HEK293 (cell line): ENCODE measurements around the gene SMC3.
A peak's percentile ranks its signal among the peaks of the same experiment; 100 is the strongest.

ENCODE experiments used
- CTCF ChIA-PET: fragments of 350-600 bp; formaldehyde crosslinking; extraction: SDS; loops from one replicate; lab custom pipeline; 2021; ENCODE audit warnings: antibody characterized with exemption; lab: Yijun Ruan, JAX
- POLR2A ChIA-PET: fragments of 300-600 bp; formaldehyde crosslinking; extraction: SDS; loops from one replicate; lab custom pipeline; 2020; ENCODE audit warnings: antibody characterized with exemption, inconsistent platforms; lab: Yijun Ruan, JAX
- H3K27ac ChIP-seq: fragments of 200-500 bp; sonication (Bioruptor generic); 2 replicates; pipeline ENCODE4 v1.5.1; 2014; ENCODE audit warnings: low read depth, low read length, control low read depth, inconsistent platforms; ENCODE audit errors: extremely low read depth
- H3K36me3 ChIP-seq, 2 experiments: fragments of 200-500 bp in 1 of 2; sonication (Bioruptor generic) in 1 of 2; 1 replicate in 1 of 2; 2 replicates in 1 of 2; pipeline ENCODE4 v1.5.1; 2014 to 2017; ENCODE audit warnings: inconsistent platforms in 2 of 2, low read length in 2 of 2; ENCODE audit not compliant: control insufficient read depth in 2 of 2, insufficient read depth in 1 of 2
- H3K4me1 ChIP-seq: fragments of 200-500 bp; sonication (Bioruptor generic); 2 replicates; pipeline ENCODE4 v1.5.1; 2014; ENCODE audit warnings: mild to moderate bottlenecking, low read length, inconsistent platforms; ENCODE audit not compliant: control insufficient read depth, insufficient read depth
- H3K4me3 ChIP-seq: 2 replicates; pipeline ENCODE4 v1.5.1; 2011; ENCODE audit warnings: low read depth, mild to moderate bottlenecking, control low read depth, low read length, moderate library complexity
- H3K9me3 ChIP-seq: fragments of 200-500 bp; sonication (Bioruptor generic); 2 replicates; pipeline ENCODE4 v1.5.1; 2014; ENCODE audit warnings: low read depth, low read length, inconsistent platforms; ENCODE audit not compliant: control insufficient read depth, insufficient read depth
- BCL6B ChIP-seq: fragments of 450-650 bp; formaldehyde crosslinking; IDR thresholded peaks from 2 replicates; pipeline ENCODE4 v1.5.1; 2017; ENCODE audit warnings: missing biosample characterization, missing genetic modification characterization
- GLI2 ChIP-seq: fragments of 450-650 bp; formaldehyde crosslinking; IDR thresholded peaks from 2 replicates; pipeline ENCODE4; 2017; ENCODE audit warnings: missing biosample characterization, missing genetic modification characterization, low read depth, borderline replicate concordance
- HIC1 ChIP-seq: fragments of 450-650 bp; formaldehyde crosslinking; IDR thresholded peaks from 2 replicates; pipeline ENCODE4 v1.5.1; 2016; ENCODE audit warnings: missing biosample characterization, missing genetic modification characterization
- MZF1 ChIP-seq: fragments of 450-650 bp; formaldehyde crosslinking; IDR thresholded peaks from 2 replicates; pipeline ENCODE4 v1.5.1; 2017; ENCODE audit warnings: missing biosample characterization, missing genetic modification characterization, borderline replicate concordance
- SP3 ChIP-seq: fragments of 450-650 bp; formaldehyde crosslinking; IDR thresholded peaks from 2 replicates; pipeline ENCODE4 v1.5.1; 2016; ENCODE audit warnings: missing biosample characterization, missing genetic modification characterization
- TSHZ1 ChIP-seq: fragments of 450-650 bp; formaldehyde crosslinking; IDR thresholded peaks from 2 replicates; pipeline ENCODE4 v1.5.1; 2016; ENCODE audit warnings: missing biosample characterization, missing genetic modification characterization, borderline replicate concordance
- ZBTB10 ChIP-seq: fragments of 450-650 bp; formaldehyde crosslinking; IDR thresholded peaks from 2 replicates; pipeline ENCODE4 v1.5.1; 2016; ENCODE audit warnings: missing biosample characterization, missing genetic modification characterization
- ZNF292 ChIP-seq: fragments of 450-650 bp; formaldehyde crosslinking; IDR thresholded peaks from 2 replicates; pipeline ENCODE4 v1.5.1; 2016; ENCODE audit warnings: low read depth, missing biosample characterization, missing genetic modification characterization, borderline replicate concordance
- ZNF416 ChIP-seq: fragments of 450-650 bp; formaldehyde crosslinking; IDR thresholded peaks from 2 replicates; pipeline ENCODE4 v1.5.1; 2016; ENCODE audit warnings: missing biosample characterization, missing genetic modification characterization
- ZNF596 ChIP-seq: fragments of 450-650 bp; IDR thresholded peaks from 2 replicates; pipeline ENCODE4 v1.5.0; 2018; ENCODE audit warnings: missing biosample characterization, mild to moderate bottlenecking, missing genetic modification characterization, moderate library complexity
- ZNF629 ChIP-seq: fragments of 450-650 bp; formaldehyde crosslinking; IDR thresholded peaks from 2 replicates; pipeline ENCODE4 v1.5.1; 2017; ENCODE audit warnings: missing biosample characterization, missing genetic modification characterization
- ZNF664 ChIP-seq: fragments of 450-650 bp; formaldehyde crosslinking; IDR thresholded peaks from 2 replicates; pipeline ENCODE4 v1.5.1; 2016; ENCODE audit warnings: missing biosample characterization, missing genetic modification characterization
- ZNF692 ChIP-seq: fragments of 450-650 bp; formaldehyde crosslinking; IDR thresholded peaks from 2 replicates; pipeline ENCODE4 v1.5.1; 2016; ENCODE audit warnings: missing biosample characterization, missing genetic modification characterization
- ZNF701 ChIP-seq: fragments of 450-650 bp; formaldehyde crosslinking; IDR thresholded peaks from 2 replicates; pipeline ENCODE4 v1.5.1; 2016; ENCODE audit warnings: missing biosample characterization, missing genetic modification characterization
- ZNF707 ChIP-seq: fragments of 450-650 bp; formaldehyde crosslinking; IDR thresholded peaks from 2 replicates; pipeline ENCODE4 v1.5.1; 2016; ENCODE audit warnings: missing biosample characterization, missing genetic modification characterization
- ZSCAN5A ChIP-seq: fragments of 450-650 bp; formaldehyde crosslinking; IDR thresholded peaks from 2 replicates; pipeline ENCODE4 v1.5.1; 2016; ENCODE audit warnings: missing biosample characterization, missing genetic modification characterization

The SMC3 gene

GRCh38 chr10:110644598-110645462 is 77.3 kb downstream of the SMC3 start (continued):
- TF ChIP-seq BCL6B (tag by site-specific recombination) (no peak), SP3 (tag by site-specific recombination) (no peak)

- no peaks in the 10 kb centered on the region for H3K36me3 ChIP-seq
- no peak overlapping the region for H3K4me3 ChIP-seq
- CTCF ChIA-PET, result interaction anchor here (1.2 to 1.8 kb wide), 3 partner anchors 34 to 47 kb away, joined by 3 to 14 read pairs (median 6); no protein-coding TSS in a partner anchor
- peaks cover 50% of the 10 kb centered on the region for H3K4me1 ChIP-seq
- POLR2A ChIA-PET, result interaction anchor here (0.7 kb wide), 1 partner anchor 9 kb away, joined by 3 read pairs; no protein-coding TSS in a partner anchor
- peak overlapping the region; percentile 85 for H3K27ac ChIP-seq
- no peaks in the 10 kb centered on the region for H3K9me3 ChIP-seq
- peak; percentile 60; the same call in 1 of the 2 replicates for TF ChIP-seq ZNF629 (tag by site-specific recombination)
- no peak for TF ChIP-seq BCL6B (tag by site-specific recombination)
- TF ChIP-seq ZNF596 (tag by site-specific recombination), result no peak
- TF ChIP-seq ZBTB10 (tag by site-specific recombination), result no peak
- TF ChIP-seq MZF1 (tag by site-specific recombination), result no peak
- no peak for TF ChIP-seq ZNF707 (tag by site-specific recombination)
- no peak for TF ChIP-seq ZNF664 (tag by site-specific recombination)
- TF ChIP-seq ZSCAN5A (tag by site-specific recombination), result no peak
- TF ChIP-seq ZNF692, result peak; percentile 20; the same call in 1 of the 2 replicates
- TF ChIP-seq GLI2 (tag by site-specific recombination), result no peak
- TF ChIP-seq HIC1 (tag by site-specific recombination), result no peak
- no peak for TF ChIP-seq ZNF701 (tag by site-specific recombination)
- no peak for TF ChIP-seq ZNF416 (tag by site-specific recombination)
- no peak for TF ChIP-seq TSHZ1 (tag by site-specific recombination)
- no peak for TF ChIP-seq ZNF292 (tag by site-specific recombination)
These were observed 79.1 kb downstream of the SMC3 start for GRCh38 chr10:110646417-110647135.
